H1 (cell line): ENCODE data around the gene CYP46A1. TPM values are rescaled to one million over a fixed set of nuclear protein-coding genes. Genes with fewer than 3 reads are reported as not detected.

Experiments used
- ATF3 ChIP-seq: IDR thresholded peaks from 2 replicates; pipeline ENCODE4 v1.6.1; 2011; ENCODE audit warnings: low read depth, mild to moderate bottlenecking, low read length; ENCODE audit not compliant: insufficient read depth
- BACH1 ChIP-seq: IDR thresholded peaks from 2 replicates; pipeline ENCODE4 v1.6.1; 2012; ENCODE audit warnings: low read length, improper control_type of control experiment
- E2F6 ChIP-seq: IDR thresholded peaks from 2 replicates; pipeline ENCODE4 v1.6.1; 2012; ENCODE audit warnings: inconsistent platforms
- EGR1 ChIP-seq: IDR thresholded peaks from 2 replicates; pipeline ENCODE4 v1.6.1; 2011; ENCODE audit warnings: low read depth, low read length, borderline replicate concordance
- FOSL1 ChIP-seq: IDR thresholded peaks from 2 replicates; pipeline ENCODE4 v1.6.1; 2011; ENCODE audit warnings: mild to moderate bottlenecking, low read depth, low read length, moderate library complexity; ENCODE audit not compliant: insufficient read depth
- HDAC6 ChIP-seq: IDR thresholded peaks from one replicate; pipeline ENCODE4 v1.7.1; 2012; ENCODE audit warnings: low read depth, mild to moderate bottlenecking, inconsistent platforms, low read length, moderate library complexity
- RNF2 ChIP-seq: fragments of 200-900, 300-1000 bp; sonication (generic); IDR thresholded peaks from 2 replicates; pipeline ENCODE4 v1.7.1; 2016; ENCODE audit warnings: borderline replicate concordance, low read depth, mild to moderate bottlenecking, antibody characterized with exemption, low read length; ENCODE audit not compliant: poor library complexity, severe bottlenecking; ENCODE audit errors: missing control alignments
- SIN3A ChIP-seq, 2 experiments: IDR thresholded peaks in 1 of 2; conservative IDR thresholded peaks in 1 of 2; 2 replicates each; pipeline ENCODE4 v1.6.1; 2011 to 2012; ENCODE audit warnings: low read length in 2 of 2, improper control_type of control experiment in 1 of 2, low read depth in 1 of 2, mild to moderate bottlenecking in 1 of 2
- SIRT6 ChIP-seq: IDR thresholded peaks from one replicate; pipeline ENCODE4 v1.7.1; 2012; ENCODE audit warnings: low read length, inconsistent platforms
- SP1 ChIP-seq: IDR thresholded peaks from 2 replicates; pipeline ENCODE4 v1.6.1; 2011; ENCODE audit warnings: low read depth, low read length
- TAF7 ChIP-seq: optimal IDR thresholded peaks from 2 replicates; pipeline ENCODE3; 2011; ENCODE audit warnings: low read depth, mild to moderate bottlenecking, inconsistent platforms, low read length, moderate library complexity, borderline replicate concordance
- polyA plus RNA-seq, 7 experiments: library from polyadenylated mRNA; depleted of rRNA in 3 of 7; stranded (reverse) in 5 of 7; unstranded in 2 of 7; fragments of >200 nt in 5 of 7; fragments of 200-250 nt in 2 of 7; gene quantifications; 1 replicate in 5 of 7; 2 replicates in 1 of 7; 4 replicates in 1 of 7; pipeline versions ENCODE4 v1.2.1 to v1.2.3, GENCODE V29; 2011 to 2013; ENCODE audit warnings: missing spikeins in 2 of 7, mixed read lengths in 2 of 7
- total RNA-seq: library from RNA; stranded (reverse); fragmentation: NEBNext Ultra II Directional; extraction: Animal tissue kit (Norgen Biotek cat#: 25700); gene quantifications from 2 replicates; pipeline ENCODE4 v1.2.1, GENCODE V29; 2021

The CYP46A1 gene
- total and polyA plus RNA-seq, 2 of the 8 experiments (the other 6 are each of a cell fraction or from before 2014, with no cell fraction given) = 0.41 to 1.3 TPM

- TF ChIP-seq ATF3 (no peak), E2F6 (no peak), BACH1 (no peak), EGR1 (no peak), TAF7 (no peak), FOSL1 (no peak), SP1 (no peak), SIN3A (conservative IDR thresholded peaks at IDR 0.05 in 1 of 2, IDR thresholded peaks at IDR 0.05 in 1 of 2; ENCODE audit: low read depth in 1 of 2, low read length in 2 of 2) (no peak), SIRT6 (no peak), HDAC6 (no peak), RNF2 (no peak)
Observed at GRCh38 chr14:99734406-99735051, 50.4 kb downstream of the CYP46A1 start (continued).
